Fibroblast of the aortic adventitia (primary cell): ENCODE data around the gene CFAP92. TPM values are rescaled to one million over a fixed set of nuclear protein-coding genes. Genes with fewer than 3 reads are reported as not detected.

Source experiments
- DNase-seq: peaks from one replicate; pipeline ENCODE4 v3.0.0-alpha.2; 2010; ENCODE audit warnings: low read depth
- H3K4me3 ChIP-seq: 2 replicates; pipeline ENCODE4 v1.5.1; 2011; ENCODE audit warnings: low read depth, mild to moderate bottlenecking, control low read depth, low read length, moderate library complexity
- total RNA-seq: library from RNA; depleted of rRNA; stranded (reverse); fragments of >200 nt; gene quantifications from 2 replicates; pipeline ENCODE4 v1.2.3, GENCODE V29; 2012; ENCODE audit warnings: low replicate concordance
- TF ChIP-seq, protein P1 (sequence below): IDR thresholded peaks from 2 replicates; pipeline ENCODE4 v1.5.1; 2011; ENCODE audit warnings: mild to moderate bottlenecking, low read length, control low read depth, inconsistent platforms; ENCODE audit not compliant: insufficient read depth

Gene CFAP92
- total RNA-seq, 1 donor = not detected

DNA sequence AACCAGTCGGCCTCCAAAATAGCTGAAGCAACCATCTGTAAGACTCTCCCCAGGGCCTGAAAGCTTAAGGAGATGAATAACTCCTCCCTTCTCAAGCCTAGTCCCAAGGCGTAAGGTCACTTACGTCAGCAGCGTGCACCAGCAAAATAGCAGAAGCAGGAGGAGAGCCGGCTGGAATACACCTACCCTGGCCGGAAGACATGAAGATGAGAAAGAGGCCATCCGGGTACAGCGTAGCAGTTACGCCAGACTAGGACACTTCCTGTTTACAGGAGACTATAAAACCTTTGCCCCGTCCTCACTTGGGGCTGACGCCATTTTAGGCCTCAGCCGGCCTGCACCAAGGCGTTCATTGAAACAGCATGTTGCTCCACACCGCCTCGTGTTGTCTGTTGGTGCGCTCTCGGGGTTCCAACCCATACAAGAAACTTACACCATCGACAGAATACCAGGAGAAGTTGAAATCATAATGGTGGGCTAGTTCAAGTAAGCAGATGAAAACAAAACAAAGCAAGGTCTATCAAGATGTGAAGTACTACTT is 2.5 kb downstream of the CFAP92 start:
- TF ChIP-seq, protein P1, sequence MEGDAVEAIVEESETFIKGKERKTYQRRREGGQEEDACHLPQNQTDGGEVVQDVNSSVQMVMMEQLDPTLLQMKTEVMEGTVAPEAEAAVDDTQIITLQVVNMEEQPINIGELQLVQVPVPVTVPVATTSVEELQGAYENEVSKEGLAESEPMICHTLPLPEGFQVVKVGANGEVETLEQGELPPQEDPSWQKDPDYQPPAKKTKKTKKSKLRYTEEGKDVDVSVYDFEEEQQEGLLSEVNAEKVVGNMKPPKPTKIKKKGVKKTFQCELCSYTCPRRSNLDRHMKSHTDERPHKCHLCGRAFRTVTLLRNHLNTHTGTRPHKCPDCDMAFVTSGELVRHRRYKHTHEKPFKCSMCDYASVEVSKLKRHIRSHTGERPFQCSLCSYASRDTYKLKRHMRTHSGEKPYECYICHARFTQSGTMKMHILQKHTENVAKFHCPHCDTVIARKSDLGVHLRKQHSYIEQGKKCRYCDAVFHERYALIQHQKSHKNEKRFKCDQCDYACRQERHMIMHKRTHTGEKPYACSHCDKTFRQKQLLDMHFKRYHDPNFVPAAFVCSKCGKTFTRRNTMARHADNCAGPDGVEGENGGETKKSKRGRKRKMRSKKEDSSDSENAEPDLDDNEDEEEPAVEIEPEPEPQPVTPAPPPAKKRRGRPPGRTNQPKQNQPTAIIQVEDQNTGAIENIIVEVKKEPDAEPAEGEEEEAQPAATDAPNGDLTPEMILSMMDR = no peak
- no peak for DNase-seq
- H3K4me3 ChIP-seq = no peak overlapping the region

DNA sequence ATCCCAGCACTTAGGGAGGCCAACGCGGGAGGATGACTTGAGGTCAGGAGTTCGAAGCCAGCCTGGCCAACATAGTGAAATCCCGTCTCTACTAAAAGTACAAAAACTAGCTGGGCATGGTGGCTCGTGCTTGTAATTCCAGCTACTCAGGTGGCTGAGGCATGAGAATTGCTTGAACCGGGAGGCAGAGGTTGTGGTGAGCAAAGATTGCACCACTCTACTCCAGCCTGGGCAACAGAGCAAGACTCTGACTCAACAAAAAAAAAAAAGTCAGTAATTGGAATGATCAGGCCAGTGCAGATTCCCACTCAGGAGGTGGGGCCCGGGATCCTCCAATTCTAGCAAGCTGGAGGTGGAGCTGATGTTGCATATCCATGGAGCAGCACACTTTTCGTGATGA is 5.6 kb downstream of the CFAP92 start:
- DNase-seq = no peak
- TF ChIP-seq, protein P1 = no peak
- no peak overlapping the region for H3K4me3 ChIP-seq

DNA sequence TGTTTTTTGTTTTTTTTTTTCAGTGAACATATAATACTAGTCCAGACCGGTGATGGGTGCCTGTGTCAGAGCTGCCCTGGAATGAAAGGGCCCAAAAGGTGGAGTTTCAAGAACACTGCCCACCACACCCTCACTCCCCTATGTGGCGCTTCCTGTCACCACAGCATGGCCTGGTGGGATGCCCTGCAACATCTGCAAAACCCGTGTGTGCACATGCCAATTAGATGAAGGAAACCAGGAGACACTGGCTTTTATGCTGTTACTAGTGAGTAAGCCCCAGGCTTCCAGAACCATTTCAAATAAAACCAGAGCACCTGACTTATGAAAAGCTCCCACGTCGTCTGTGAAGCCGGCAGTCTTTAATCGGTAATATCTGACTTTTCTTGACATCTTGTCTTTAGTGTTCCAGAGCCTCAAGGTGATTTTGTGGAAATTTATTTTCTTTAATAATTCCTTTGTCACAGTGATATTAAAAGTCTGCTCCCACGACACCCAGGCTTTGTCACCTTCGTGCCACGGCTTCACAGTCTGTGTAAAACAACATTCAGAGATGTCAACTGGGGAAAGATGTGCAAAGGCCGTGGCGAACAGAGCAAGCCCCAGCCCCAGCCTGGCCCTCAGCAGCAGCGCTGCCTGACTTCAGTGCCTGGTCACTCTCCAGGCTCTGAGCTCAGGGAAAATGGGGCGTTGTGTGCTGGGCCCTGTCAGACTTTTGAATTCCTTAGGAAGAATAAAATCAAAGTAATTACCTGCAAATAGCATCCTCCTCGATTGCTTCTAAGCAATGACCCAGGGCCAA is 6.4 kb downstream of the CFAP92 start:
- H3K4me3 ChIP-seq = no peak overlapping the region
- no peak for DNase-seq
- TF ChIP-seq, protein P1 = no peak

DNA sequence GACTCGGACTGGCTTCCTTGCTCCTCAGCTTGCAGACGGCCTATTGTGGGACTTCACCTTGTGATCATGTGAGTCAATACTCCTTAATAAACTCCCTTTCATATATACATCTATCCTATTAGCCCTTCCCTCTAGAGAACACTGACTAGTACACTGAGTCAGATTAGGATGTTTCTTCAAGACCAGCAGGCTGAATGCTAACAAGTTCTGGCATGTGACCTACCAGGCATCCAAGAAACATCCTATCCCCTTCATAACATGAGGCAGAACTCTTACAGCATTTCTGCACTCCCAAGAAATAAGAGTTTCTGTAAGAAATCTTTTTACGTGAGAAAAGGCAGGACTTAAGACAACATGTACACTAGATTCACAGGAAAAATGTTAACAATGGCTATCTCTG is 9.3 kb downstream of the CFAP92 start:
- TF ChIP-seq, protein P1 = no peak
- H3K4me3 ChIP-seq = no peak overlapping the region
- DNase-seq = peak; percentile 37

DNA sequence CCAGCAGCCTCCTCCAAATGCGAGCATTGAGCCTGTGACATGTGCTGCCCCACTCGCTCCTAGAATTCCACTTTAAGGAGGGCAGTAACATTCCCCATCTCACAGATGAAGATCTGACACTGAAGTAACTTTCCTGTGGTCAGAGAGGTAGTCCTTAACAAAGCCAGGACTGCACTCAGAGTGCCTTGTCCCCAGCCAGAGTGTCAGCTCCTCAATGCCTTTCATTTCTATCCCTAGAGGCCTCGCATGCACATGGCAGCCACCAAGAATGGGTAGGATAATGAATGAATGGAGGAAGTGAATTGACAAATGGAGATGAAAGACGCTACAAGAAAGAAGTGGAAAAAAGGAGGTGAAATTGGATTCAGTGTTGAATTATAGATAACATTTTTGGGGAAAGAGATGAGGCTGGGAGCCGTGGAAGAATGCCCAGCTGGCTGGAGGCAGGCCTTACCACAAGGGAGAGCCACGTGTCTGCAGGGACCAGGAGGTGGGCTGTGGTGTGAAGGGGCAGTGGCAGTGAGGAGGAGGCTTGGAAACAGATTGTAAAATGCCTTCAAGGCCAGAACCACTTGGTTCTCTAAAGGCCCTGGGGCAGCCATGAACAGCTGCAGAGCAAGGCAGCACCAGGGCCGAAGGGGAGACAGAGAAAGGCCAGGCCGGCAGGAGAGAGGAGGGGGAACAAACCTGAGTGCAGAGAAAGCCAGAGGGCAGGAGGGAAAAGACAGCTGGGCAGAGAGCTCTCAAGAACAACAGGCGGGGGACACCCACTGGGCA is 10.4 kb downstream of the CFAP92 start:
- DNase-seq = no peak
- H3K4me3 ChIP-seq = no peak overlapping the region
- TF ChIP-seq, protein P1 = no peak

DNA sequence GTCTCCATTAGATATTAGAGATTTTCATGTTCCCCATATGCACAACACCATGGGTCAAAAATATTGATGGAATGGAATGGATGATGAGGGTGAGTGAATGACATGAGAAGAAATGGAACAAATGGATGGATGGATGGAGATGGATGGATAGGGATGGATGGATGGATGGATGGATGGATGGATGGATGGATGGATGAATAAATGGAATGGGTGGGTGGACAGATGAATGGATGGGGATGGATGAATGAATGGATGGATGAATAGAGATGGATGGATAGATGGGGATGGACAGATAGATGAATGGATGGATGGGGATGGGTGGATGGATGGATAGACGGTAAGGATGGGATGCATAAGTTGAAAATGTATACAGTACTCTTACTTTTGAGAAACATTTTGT is 18.6 kb downstream of the CFAP92 start:
- TF ChIP-seq, protein P1 = no peak
- H3K4me3 ChIP-seq = no peak overlapping the region
- DNase-seq = no peak
